C4-2B (cell line): Measurements from ENCODE around the gene ALKBH5.

ENCODE experiments used
- CTCF ChIP-seq: fragments of 450-650 bp; conservative IDR thresholded peaks from 2 replicates; pipeline ENCODE4 v1.5.1; 2017; ENCODE audit warnings: mild to moderate bottlenecking
- ZFX ChIP-seq: fragments of 450-650 bp; IDR thresholded peaks from 2 replicates; pipeline ENCODE4 v1.6.1; 2017

- TF ChIP-seq CTCF (no peak), ZFX (no peak)
Observed at GRCh38 chr17:18163547-18163946, 20.1 kb upstream of the ALKBH5 start.
